SK-N-SH (cell line): ENCODE results near the gene NBEA. TPM values are rescaled to one million over a fixed set of nuclear protein-coding genes. Genes with fewer than 3 reads are reported as not detected.

Experiments
- CTCF ChIA-PET: fragments of 300-600, 350-600 bp; formaldehyde crosslinking; extraction: SDS; loops from one replicate; lab custom pipeline; 2021; lab: Yijun Ruan, JAX
- POLR2A ChIA-PET: fragments of 350-600 bp; sonication (Branson Sonifier 250); formaldehyde crosslinking; extraction: SDS; loops from one replicate; lab custom pipeline; 2020; ENCODE audit warnings: antibody characterized with exemption, inconsistent platforms; lab: Yijun Ruan, JAX
- DNase-seq: peaks from one replicate; pipeline ENCODE4 v3.0.0; 2012
- H2AFZ ChIP-seq: fragments of 200-600 bp; sonication (generic); 2 replicates; pipeline ENCODE4 v1.8.1; 2016; ENCODE audit warnings: antibody characterized with exemption, mild to moderate bottlenecking, low read depth
- H3F3A ChIP-seq: fragments of 200-600 bp; sonication (generic); replicated peaks from 2 replicates; pipeline ENCODE3; 2016; ENCODE audit warnings: antibody characterized with exemption, mild to moderate bottlenecking; ENCODE audit not compliant: insufficient read depth
- H3K27ac ChIP-seq, 2 experiments: fragments of 200-500 bp in 1 of 2; fragments of 200-600 bp in 1 of 2; sonication (Bioruptor generic) in 1 of 2; sonication (generic), shearing (Covaris generic) in 1 of 2; 2 replicates each; pipeline versions ENCODE4 v1.5.1 to v1.6.1; 2014 to 2016; ENCODE audit warnings: low read depth in 2 of 2, inconsistent platforms in 1 of 2, low read length in 1 of 2, mild to moderate bottlenecking in 1 of 2, mixed read lengths in 1 of 2
- H3K27me3 ChIP-seq: fragments of 200-600 bp; sonication (generic), shearing (Covaris generic); 2 replicates; pipeline ENCODE4 v1.6.1; 2016; ENCODE audit warnings: mixed run types; ENCODE audit not compliant: insufficient read depth
- H3K36me3 ChIP-seq, 2 experiments: fragments of 200-500 bp in 1 of 2; fragments of 200-600 bp in 1 of 2; sonication (Bioruptor generic) in 1 of 2; sonication (generic) in 1 of 2; replicated peaks in 1 of 2; 2 replicates each; pipeline versions ENCODE3 to v1.5.1; 2014 to 2016; ENCODE audit warnings: low read length in 1 of 2, mild to moderate bottlenecking in 1 of 2; ENCODE audit not compliant: insufficient read depth in 2 of 2, control insufficient read depth in 1 of 2
- H3K4me1 ChIP-seq, 2 experiments: fragments of 200-500 bp in 1 of 2; fragments of 200-600 bp in 1 of 2; sonication (Bioruptor generic) in 1 of 2; sonication (generic), shearing (Covaris generic) in 1 of 2; 2 replicates each; pipeline versions ENCODE4 v1.5.1 to v1.6.1; 2014 to 2016; ENCODE audit warnings: low read depth in 1 of 2, low read length in 1 of 2, mixed run types in 1 of 2; ENCODE audit not compliant: insufficient read depth in 2 of 2, control insufficient read depth in 1 of 2
- H3K4me2 ChIP-seq: fragments of 200-600 bp; sonication (generic), shearing (Covaris generic); 2 replicates; pipeline ENCODE4 v1.6.1; 2017; ENCODE audit warnings: mixed run types
- H3K4me3 ChIP-seq, 2 experiments: fragments of 200-500 bp in 1 of 2; fragments of 200-600 bp in 1 of 2; sonication (Bioruptor generic) in 1 of 2; sonication (generic), shearing (Covaris generic) in 1 of 2; 2 replicates each; pipeline versions ENCODE4 v1.5.1 to v1.8.1; 2014 to 2016; ENCODE audit warnings: low read depth in 2 of 2, inconsistent platforms in 1 of 2, low read length in 1 of 2, mild to moderate bottlenecking in 1 of 2, mixed read lengths in 1 of 2, moderate library complexity in 1 of 2
- H3K79me2 ChIP-seq: fragments of 200-600 bp; sonication (generic); 2 replicates; pipeline ENCODE4 v1.8.1; 2017; ENCODE audit warnings: mild to moderate bottlenecking; ENCODE audit not compliant: insufficient read depth
- H3K9ac ChIP-seq: fragments of 200-600 bp; sonication (generic); 2 replicates; pipeline ENCODE4 v1.6.1; 2017; ENCODE audit warnings: mixed run types
- H3K9me2 ChIP-seq: fragments of 200-600 bp; sonication (generic); 2 replicates; pipeline ENCODE4 v1.6.1; 2017; ENCODE audit warnings: mixed run types
- H3K9me3 ChIP-seq: fragments of 200-600 bp; sonication (generic); 2 replicates; pipeline ENCODE4 v1.6.1; 2017; ENCODE audit warnings: mixed run types, mild to moderate bottlenecking, moderate library complexity
- H4K20me1 ChIP-seq: fragments of 200-600 bp; sonication (generic); 2 replicates; pipeline ENCODE4 v1.6.1; 2017; ENCODE audit warnings: mild to moderate bottlenecking, mixed run types; ENCODE audit not compliant: insufficient read depth
- CHD2 ChIP-seq: fragments of 150-350 bp; IDR thresholded peaks from 2 replicates; pipeline ENCODE4 v1.6.1; 2018; ENCODE audit warnings: low read length; ENCODE audit not compliant: partially characterized antibody
- ELF1 ChIP-seq: IDR thresholded peaks from 2 replicates; pipeline ENCODE4 v1.4.0; 2012
- FOXJ3 ChIP-seq: sonication (generic); formaldehyde crosslinking; IDR thresholded peaks from 2 replicates; pipeline ENCODE4 v1.5.1; 2020; ENCODE audit warnings: mild to moderate bottlenecking, missing genetic modification reagents
- GABPA ChIP-seq: IDR thresholded peaks from 2 replicates; pipeline ENCODE4 v1.4.0; 2012; ENCODE audit warnings: low read depth, mild to moderate bottlenecking
- IRF3 ChIP-seq: fragments of 150-350 bp; IDR thresholded peaks from 2 replicates; pipeline ENCODE4 v1.6.1; 2016; ENCODE audit warnings: mild to moderate bottlenecking, low read depth, low read length
- NRF1 ChIP-seq: IDR thresholded peaks from 2 replicates; pipeline ENCODE4 v1.6.1; 2012; ENCODE audit warnings: low read depth, mild to moderate bottlenecking, low read length
- RAD21 ChIP-seq: IDR thresholded peaks from 2 replicates; pipeline ENCODE4 v1.6.1; 2012; ENCODE audit warnings: mild to moderate bottlenecking, low read length
- RCOR1 ChIP-seq: fragments of 150-350 bp; IDR thresholded peaks from 2 replicates; pipeline ENCODE4 v1.6.1; 2017; ENCODE audit warnings: antibody characterized with exemption, low read length
- REST ChIP-seq: IDR thresholded peaks from 2 replicates; pipeline ENCODE4 v1.6.1; 2012; ENCODE audit warnings: mild to moderate bottlenecking, low read depth, low read length, moderate library complexity
- RFX5 ChIP-seq: IDR thresholded peaks from 2 replicates; pipeline ENCODE4 v1.6.1; 2012; ENCODE audit warnings: mild to moderate bottlenecking, improper control_type of control experiment, low read length
- SIN3A ChIP-seq: IDR thresholded peaks from 2 replicates; pipeline ENCODE4 v1.6.1; 2012; ENCODE audit warnings: low read depth, mild to moderate bottlenecking, low read length, moderate library complexity, borderline replicate concordance
- SMC3 ChIP-seq: IDR thresholded peaks from 2 replicates; pipeline ENCODE4 v1.6.1; 2012; ENCODE audit warnings: low read depth, low read length, improper control_type of control experiment
- TEAD4 ChIP-seq: IDR thresholded peaks from 2 replicates; pipeline ENCODE4 v1.4.0; 2012; ENCODE audit warnings: mild to moderate bottlenecking, borderline replicate concordance; ENCODE audit not compliant: insufficient read depth
- USF2 ChIP-seq: fragments of 150-350 bp; IDR thresholded peaks from 2 replicates; pipeline ENCODE4 v1.6.1; 2017; ENCODE audit warnings: antibody characterized with exemption, low read length, low read depth, borderline replicate concordance
- polyA plus RNA-seq, 3 experiments: library from polyadenylated mRNA; depleted of rRNA; stranded (reverse); fragments of >200 nt; gene quantifications; 2 replicates each; pipeline ENCODE4 v1.2.3, GENCODE V29; 2012
- TF ChIP-seq, protein P1 (sequence below): fragments of 200-600 bp; sonication (generic); IDR thresholded peaks from 2 replicates; pipeline ENCODE4 v1.6.1; 2017; ENCODE audit warnings: antibody characterized with exemption, mild to moderate bottlenecking, moderate library complexity
- TF ChIP-seq, protein P2 (sequence below): IDR thresholded peaks from 2 replicates; pipeline ENCODE4 v1.4.0; 2012; ENCODE audit warnings: low read depth

Gene NBEA
- polyA plus RNA-seq, 1 of the 3 experiments (the other 2 are of a cell fraction) = 12.3 TPM

DNA sequence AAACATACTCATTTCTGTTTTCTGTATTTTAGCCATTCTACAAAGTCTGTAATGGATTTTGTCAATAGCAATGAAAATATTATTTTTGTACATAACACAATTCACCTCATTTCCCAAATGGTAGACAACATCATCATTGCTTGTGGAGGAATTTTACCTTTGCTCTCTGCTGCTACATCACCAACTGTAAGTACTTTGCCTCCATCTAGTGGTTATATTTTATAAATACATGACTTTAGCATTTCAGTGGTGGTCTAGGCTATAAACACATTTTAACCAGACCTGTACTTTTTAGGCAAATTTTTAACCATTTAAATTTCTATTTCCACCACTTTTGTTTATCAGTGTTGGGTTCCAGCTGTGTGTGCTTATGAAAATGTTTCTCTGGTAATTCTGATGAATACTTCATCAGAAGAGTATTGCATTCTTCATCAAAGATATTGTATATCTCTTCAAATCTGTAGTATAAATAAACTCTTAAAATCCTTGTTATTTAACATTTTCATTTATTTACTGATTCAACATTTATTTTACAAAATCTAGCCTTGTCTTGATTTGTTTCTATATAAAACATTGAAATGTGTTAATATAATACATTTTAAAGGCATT lies 222.4 kb downstream of the NBEA start:
- ChIA-PET POLR2A (no interaction called here), CTCF (interaction anchor here (0.6 to 2.2 kb wide), 27 partner anchors 11 to 1621 kb away, joined by 3 to 14 read pairs (median 3); partner anchors contain the start of gene RFC3)
- Histone ChIP-seq H3K9ac (no peak overlapping the region), H3K36me3 (peaks cover 7 to 12% of the 10 kb centered on the region in 2 experiments), H3K4me3 (no peak overlapping the region; a peak in 1 of 4 replicates), H2AFZ (no peak overlapping the region), H4K20me1 (no peaks in the 10 kb centered on the region), H3F3A (peaks cover 8% of the 10 kb centered on the region), H3K4me2 (no peak overlapping the region), H3K9me3 (no peaks in the 10 kb centered on the region), H3K27ac (no peak overlapping the region), H3K79me2 (no peaks in the 10 kb centered on the region), H3K9me2 (no peaks in the 10 kb centered on the region), H3K4me1 (peaks cover 0 to 6% of the 10 kb centered on the region in 2 experiments; a peak in 3 of 4 replicates), H3K27me3 (no peaks in the 10 kb centered on the region)
- TF ChIP-seq SMC3 = peak; percentile 69
- peak; percentile 19; the same call in 1 of the 2 replicates for TF ChIP-seq RCOR1
- TF ChIP-seq RAD21 = peak; percentile 90
- TF ChIP-seq NRF1 = no peak
- TF ChIP-seq, protein P1, sequence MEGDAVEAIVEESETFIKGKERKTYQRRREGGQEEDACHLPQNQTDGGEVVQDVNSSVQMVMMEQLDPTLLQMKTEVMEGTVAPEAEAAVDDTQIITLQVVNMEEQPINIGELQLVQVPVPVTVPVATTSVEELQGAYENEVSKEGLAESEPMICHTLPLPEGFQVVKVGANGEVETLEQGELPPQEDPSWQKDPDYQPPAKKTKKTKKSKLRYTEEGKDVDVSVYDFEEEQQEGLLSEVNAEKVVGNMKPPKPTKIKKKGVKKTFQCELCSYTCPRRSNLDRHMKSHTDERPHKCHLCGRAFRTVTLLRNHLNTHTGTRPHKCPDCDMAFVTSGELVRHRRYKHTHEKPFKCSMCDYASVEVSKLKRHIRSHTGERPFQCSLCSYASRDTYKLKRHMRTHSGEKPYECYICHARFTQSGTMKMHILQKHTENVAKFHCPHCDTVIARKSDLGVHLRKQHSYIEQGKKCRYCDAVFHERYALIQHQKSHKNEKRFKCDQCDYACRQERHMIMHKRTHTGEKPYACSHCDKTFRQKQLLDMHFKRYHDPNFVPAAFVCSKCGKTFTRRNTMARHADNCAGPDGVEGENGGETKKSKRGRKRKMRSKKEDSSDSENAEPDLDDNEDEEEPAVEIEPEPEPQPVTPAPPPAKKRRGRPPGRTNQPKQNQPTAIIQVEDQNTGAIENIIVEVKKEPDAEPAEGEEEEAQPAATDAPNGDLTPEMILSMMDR = peak; percentile 77
- DNase-seq = peak; percentile 16

GRCh38 chr13:35165205-35165604 lies 223.1 kb downstream of the NBEA start:
- Histone ChIP-seq H3K9me2 (no peaks in the 10 kb centered on the region), H3K9me3 (no peaks in the 10 kb centered on the region), H3K4me3 (no peak overlapping the region), H3K4me1 (peaks cover 0 to 6% of the 10 kb centered on the region in 2 experiments; a peak in 3 of 4 replicates), H2AFZ (no peak overlapping the region), H3K27me3 (no peaks in the 10 kb centered on the region), H3K9ac (no peak overlapping the region), H3K36me3 (peaks cover 0 to 7% of the 10 kb centered on the region in 2 experiments), H3K79me2 (no peaks in the 10 kb centered on the region), H3K27ac (peak overlapping the region in 1 of 2 experiments; percentile 8; a peak in 1 of 4 replicates), H3K4me2 (no peak overlapping the region), H4K20me1 (no peaks in the 10 kb centered on the region), H3F3A (peaks cover 8% of the 10 kb centered on the region)
- ChIA-PET POLR2A (no interaction called here), CTCF (interaction anchor here (0.7 to 2.2 kb wide), 15 partner anchors 12 to 1366 kb away, joined by 3 to 14 read pairs (median 4); no protein-coding TSS in a partner anchor)
- no peak for DNase-seq
- TF ChIP-seq REST = no peak
- TF ChIP-seq, protein P1 = no peak
- TF ChIP-seq, protein P2, sequence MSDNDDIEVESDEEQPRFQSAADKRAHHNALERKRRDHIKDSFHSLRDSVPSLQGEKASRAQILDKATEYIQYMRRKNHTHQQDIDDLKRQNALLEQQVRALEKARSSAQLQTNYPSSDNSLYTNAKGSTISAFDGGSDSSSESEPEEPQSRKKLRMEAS = no peak
- TF ChIP-seq RFX5 = no peak
- TF ChIP-seq NRF1 = no peak
- no peak for TF ChIP-seq RAD21
- no peak for TF ChIP-seq TEAD4
- TF ChIP-seq ELF1 = no peak
- no peak for TF ChIP-seq FOXJ3 (CRISPR knock-in tag)
- TF ChIP-seq SIN3A = no peak
- TF ChIP-seq USF2 = no peak
- no peak for TF ChIP-seq IRF3
- no peak for TF ChIP-seq CHD2
- no peak for TF ChIP-seq GABPA
